K562 (cell line): Measurements from ENCODE around the gene ENPP6. TPM values are rescaled to one million over a fixed set of nuclear protein-coding genes. Genes with fewer than 3 reads are reported as not detected.

Experiments used
- ATAC-seq: fragments of 200-7000 bp; cut with Tn5 transposase; 3 replicates; pipeline ENCODE4 v1.9.1; 2020; ENCODE audit warnings: moderate library complexity
- BruUV-seq: library from RNA; stranded (reverse); fragments of 400-500 nt; replicated peaks from 2 replicates; lab custom pipeline; 2021; lab: Mats Ljungman, UMichigan
- CTCF ChIA-PET: fragments of 300-600 bp; formaldehyde crosslinking; extraction: SDS; loops from one replicate; lab custom pipeline; 2021; ENCODE audit warnings: low intra/inter-chr PET ratio; lab: Yijun Ruan, JAX
- POLR2A ChIA-PET: fragments of 300-600, 350-650 bp; sonication (Branson Sonifier 250); formaldehyde crosslinking; extraction: SDS; loops from one replicate; lab custom pipeline; 2021; ENCODE audit warnings: antibody characterized with exemption, inconsistent platforms; lab: Yijun Ruan, JAX
- DNase-seq, 4 experiments: peaks; one replicate each; pipeline versions ENCODE4 v3.0.0 to v3.0.0-alpha.2; 2011 to 2018; ENCODE audit warnings: low spot score in 3 of 4, mixed read lengths in 3 of 4; ENCODE audit errors: extremely low read depth in 1 of 4
- FAIRE-seq: peaks from 2 replicates; lab custom pipeline; 2011; peaks lifted over from hg19 to GRCh38; lab: Jason Lieb, UNC
- H2AFZ ChIP-seq: 2 replicates; pipeline ENCODE4 v1.6.0; 2011; ENCODE audit warnings: low read depth, low read length, control low read depth, inconsistent platforms
- H3K27ac ChIP-seq: fragments of 200-600 bp; 3 replicates; pipeline ENCODE4 v1.8.0; 2011; ENCODE audit warnings: low read depth, mild to moderate bottlenecking, control low read depth, inconsistent platforms, low read length, moderate library complexity, mixed read lengths; ENCODE audit errors: extremely low read depth
- H3K27me3 ChIP-seq, 2 experiments: fragments of 300-600 bp in 1 of 2; 2 replicates in 1 of 2; 3 replicates in 1 of 2; pipeline versions ENCODE4 v1.6.0 to v1.8.0; 2011; ENCODE audit warnings: inconsistent platforms in 2 of 2, low read length in 2 of 2, mild to moderate bottlenecking in 1 of 2, mixed read lengths in 1 of 2, moderate library complexity in 1 of 2; ENCODE audit not compliant: control insufficient read depth in 2 of 2, insufficient read depth in 2 of 2
- H3K36me3 ChIP-seq: fragments of 300-600 bp; 3 replicates; pipeline ENCODE4 v1.8.0; 2011; ENCODE audit warnings: mild to moderate bottlenecking, low read length, inconsistent platforms; ENCODE audit not compliant: control insufficient read depth, insufficient read depth
- H3K4me1 ChIP-seq, 2 experiments: fragments of 200-600 bp in 1 of 2; replicated peaks in 1 of 2; 2 replicates in 1 of 2; 3 replicates in 1 of 2; pipeline versions ENCODE4 v1.5.1 to v1.8.0; 2011; ENCODE audit warnings: inconsistent platforms in 2 of 2, low read length in 2 of 2, mild to moderate bottlenecking in 1 of 2, mixed read lengths in 1 of 2, moderate library complexity in 1 of 2; ENCODE audit not compliant: control insufficient read depth in 2 of 2, insufficient read depth in 2 of 2
- H3K4me2 ChIP-seq: 2 replicates; pipeline ENCODE4 v1.6.1; 2011; ENCODE audit warnings: low read length, control low read depth, inconsistent platforms, mixed read lengths; ENCODE audit not compliant: insufficient read depth
- H3K4me3 ChIP-seq: fragments of 200-600 bp; sonication (generic), shearing (Covaris generic); 2 replicates; pipeline ENCODE4 v1.5.1; 2016; ENCODE audit warnings: control low read depth, inconsistent platforms
- H3K79me2 ChIP-seq: fragments of 200-600 bp; 3 replicates; pipeline ENCODE4 v1.8.0; 2011; ENCODE audit warnings: low read length, inconsistent platforms; ENCODE audit not compliant: control insufficient read depth, insufficient read depth
- H3K9ac ChIP-seq, 2 experiments: 2 replicates each; pipeline versions ENCODE4 v1.6.0 to v1.6.1; 2011; ENCODE audit warnings: low read depth in 2 of 2, low read length in 2 of 2, control low read depth in 1 of 2, inconsistent platforms in 1 of 2, mild to moderate bottlenecking in 1 of 2, mixed read lengths in 1 of 2; ENCODE audit not compliant: insufficient read depth in 1 of 2
- H3K9me1 ChIP-seq: one replicate; pipeline ENCODE4 v1.6.0; 2011; ENCODE audit warnings: inconsistent platforms, mild to moderate bottlenecking, low read length, moderate library complexity; ENCODE audit not compliant: control insufficient read depth, insufficient read depth
- H3K9me3 ChIP-seq: replicated peaks from 2 replicates; pipeline ENCODE4 v1.5.1; 2011; ENCODE audit warnings: low read depth, low read length, inconsistent platforms; ENCODE audit not compliant: control insufficient read depth, insufficient read depth
- H4K20me1 ChIP-seq: replicated peaks from 2 replicates; pipeline ENCODE4 v1.6.1; 2011; ENCODE audit warnings: low read length, inconsistent platforms, mixed read lengths; ENCODE audit not compliant: control insufficient read depth, insufficient read depth
- CREM ChIP-seq: IDR thresholded peaks from 2 replicates; pipeline ENCODE4 v1.6.1; 2014; ENCODE audit warnings: antibody characterized with exemption, low read depth
- MYBL2 ChIP-seq, 2 experiments: fragments of 450-650 bp in 1 of 2; sonication (generic) in 1 of 2; formaldehyde crosslinking in 1 of 2; IDR thresholded peaks; 2 replicates each; pipeline versions ENCODE4 v1.6.1 to v1.8.1; 2017 to 2022; ENCODE audit warnings: borderline replicate concordance in 1 of 2, inconsistent platforms in 1 of 2, low read depth in 1 of 2, mild to moderate bottlenecking in 1 of 2, missing genetic modification reagents in 1 of 2, moderate library complexity in 1 of 2
- NR2C2 ChIP-seq, 2 experiments: fragments of 200-800 bp in 1 of 2; sonication (Bioruptor generic) in 1 of 2; sonication (generic) in 1 of 2; formaldehyde crosslinking in 1 of 2; IDR thresholded peaks; 2 replicates each; pipeline versions ENCODE4 v1.6.1 to v1.8.0; 2016 to 2022; ENCODE audit warnings: mild to moderate bottlenecking in 1 of 2, missing compliant biosample characterization in 1 of 2, missing genetic modification characterization in 1 of 2, missing genetic modification reagents in 1 of 2
- WGBS: fragments of 100-300 bp; shearing (Covaris generic); methylation state at CpG from one replicate; pipeline ENCODE4 v1.1.6; 2016; ENCODE audit warnings: low coverage, mixed read lengths; ENCODE audit not compliant: insufficient coverage; ENCODE audit errors: missing lambda C conversion rate; 5-methylcytosine and 5-hydroxymethylcytosine counted together
- in situ Hi-C: fragments of 300-500 bp; cut with MboI; formaldehyde crosslinking; loops from 4 replicates; pipeline ENCODE4 v1.15.0; 2018; ENCODE audit warnings: inconsistent platforms, mixed read lengths
- intact Hi-C: fragments of 100-400 bp; cut with micrococcal nuclease; formaldehyde crosslinking; loops from 2 replicates; pipeline ENCODE4 v1.14.2; 2022
- polyA plus RNA-seq, 8 experiments: library from polyadenylated mRNA; depleted of rRNA in 4 of 8; stranded (reverse) in 5 of 8; unstranded in 3 of 8; fragments of >200 nt; fragmentation: Nextera tagmentation in 2 of 8; fragmentation: Illumina TruSeq in 1 of 8; extraction: Ambion mirVana in 2 of 8; extraction: Trizol in 1 of 8; gene quantifications; 2 replicates each; pipeline versions ENCODE4 v1.2.1 to v1.2.3, GENCODE V29; 2011 to 2014; ENCODE audit warnings: inconsistent platforms in 1 of 8, missing spikeins in 1 of 8
- total RNA-seq, 7 experiments: library from RNA; depleted of rRNA in 6 of 7; stranded (reverse); fragments of >200 nt in 6 of 7; fragmentation: Illumina TruSeq in 2 of 7; extraction: Trizol in 2 of 7; gene quantifications; 2 replicates each; pipeline versions ENCODE4 v1.2.1 to v1.2.3, GENCODE V29; 2011 to 2021; ENCODE audit warnings: low replicate concordance in 1 of 7
- TF ChIP-seq, protein P1 (sequence below): fragments of 200-800 bp; sonication (Bioruptor generic); IDR thresholded peaks from 2 replicates; pipeline ENCODE4 v1.6.1; 2017; ENCODE audit warnings: missing genetic modification characterization, missing compliant biosample characterization

Gene ENPP6
- total and polyA plus RNA-seq, 9 of the 15 experiments (the other 6 are each of a cell fraction or from before 2014, with no cell fraction given), result 0.29 TPM; not detected in 8

DNA sequence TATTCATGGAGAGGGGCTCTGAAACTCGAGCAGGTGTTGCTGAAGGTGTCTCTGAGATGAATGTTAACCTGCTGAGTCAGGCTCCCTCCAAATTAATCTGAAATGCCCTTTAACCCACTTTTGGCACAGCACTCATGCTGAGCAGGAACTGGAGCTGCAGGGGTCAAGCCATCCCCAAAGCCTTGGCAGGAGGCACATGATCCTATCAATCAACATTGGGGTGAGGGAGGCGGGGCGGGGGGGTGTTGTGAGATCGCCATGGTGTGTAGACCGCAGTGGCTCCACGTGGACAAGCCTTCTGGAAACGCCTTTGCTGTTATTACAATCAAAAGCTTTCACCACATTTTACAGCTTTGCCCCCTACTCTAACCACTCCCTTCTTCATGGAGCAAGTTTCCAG is 16.5 kb downstream of the ENPP6 start:
- FAIRE-seq, result no peak
- Histone ChIP-seq H4K20me1 (no peaks in the 10 kb centered on the region), H3K27me3 (peaks cover 9 to 50% of the 10 kb centered on the region in 2 experiments), H3K4me2 (no peak overlapping the region), H3K9me3 (no peaks in the 10 kb centered on the region), H3K79me2 (no peaks in the 10 kb centered on the region), H3K36me3 (no peaks in the 10 kb centered on the region), H3K9me1 (no peaks in the 10 kb centered on the region), H3K9ac (no peak overlapping the region), H2AFZ (no peak overlapping the region), H3K4me3 (no peak overlapping the region), H3K4me1 (no peaks in the 10 kb centered on the region; a peak in 1 of 5 replicates), H3K27ac (no peak overlapping the region)
- no peak for ATAC-seq
- CTCF ChIA-PET, result no interaction called here
- intact Hi-C loops (no loop called here), in situ Hi-C loops (no loop called here)
- POLR2A ChIA-PET, result interaction anchor here (1.1 kb wide), 1 partner anchor 753 kb away, joined by 4 read pairs; no protein-coding TSS in a partner anchor
- 0% methylated on average over 7 of the region's 7 CpGs for WGBS
- TF ChIP-seq NR2C2 (CRISPR knock-in tag; IDR thresholded peaks at IDR 0.05), result no peak
- peak; percentile 19; the same call in 1 of the 2 replicates for TF ChIP-seq NR2C2 (tag; IDR thresholded peaks at IDR 0.05)
- TF ChIP-seq CREM, result no peak
- no peak for TF ChIP-seq MYBL2 (IDR thresholded peaks at IDR 0.05; ENCODE audit: low read depth)
- no peak for TF ChIP-seq MYBL2 (CRISPR knock-in tag; IDR thresholded peaks at IDR 0.05; ENCODE audit: borderline replicate concordance)
- TF ChIP-seq, protein P1, sequence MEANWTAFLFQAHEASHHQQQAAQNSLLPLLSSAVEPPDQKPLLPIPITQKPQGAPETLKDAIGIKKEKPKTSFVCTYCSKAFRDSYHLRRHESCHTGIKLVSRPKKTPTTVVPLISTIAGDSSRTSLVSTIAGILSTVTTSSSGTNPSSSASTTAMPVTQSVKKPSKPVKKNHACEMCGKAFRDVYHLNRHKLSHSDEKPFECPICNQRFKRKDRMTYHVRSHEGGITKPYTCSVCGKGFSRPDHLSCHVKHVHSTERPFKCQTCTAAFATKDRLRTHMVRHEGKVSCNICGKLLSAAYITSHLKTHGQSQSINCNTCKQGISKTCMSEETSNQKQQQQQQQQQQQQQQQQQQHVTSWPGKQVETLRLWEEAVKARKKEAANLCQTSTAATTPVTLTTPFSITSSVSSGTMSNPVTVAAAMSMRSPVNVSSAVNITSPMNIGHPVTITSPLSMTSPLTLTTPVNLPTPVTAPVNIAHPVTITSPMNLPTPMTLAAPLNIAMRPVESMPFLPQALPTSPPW (CRISPR knock-in tag), result peak; percentile 83
- no peak for DNase-seq
- BruUV-seq, result no TSS peak
